Right ventricle myocardium inferior (tissue), 1 donor: ENCODE measurements around the gene CCDC27. TPM values are rescaled to one million over a fixed set of nuclear protein-coding genes. Genes with fewer than 3 reads are reported as not detected.
A peak's percentile ranks its signal among the peaks of the same experiment; 100 is the strongest.

ENCODE experiments used
- ATAC-seq: fragments of 200-7000 bp; cut with Tn5 transposase; one replicate; pipeline ENCODE4 v1.9.1; 2020; ENCODE audit warnings: mild to moderate bottlenecking, moderate library complexity
- DNase-seq: peaks from one replicate; pipeline ENCODE4 v3.0.0; 2021; ENCODE audit errors: missing footprints
- intact Hi-C: fragments of 100-400 bp; cut with DNase I; formaldehyde crosslinking; loops from one replicate; pipeline ENCODE4 v1.11.0; 2022
- total RNA-seq: library from RNA; stranded (reverse); fragmentation: NEBNext Ultra II Directional; extraction: Animal tissue kit (Norgen Biotek cat#: 25700); gene quantifications from one replicate; pipeline ENCODE4 v1.2.1, GENCODE V29; 2021
- donor health status: DM: no; HTN: yes; CAD: no; lungs with severe emphysema.

The CCDC27 gene
- total RNA-seq, 1 donor from 2014 or later: not detected

GRCh38 chr1:3770047-3770765, 18.0 kb downstream of the CCDC27 start:
- intact Hi-C loops: no loop called here
- ATAC-seq: no peak
- DNase-seq: peak; percentile 22

GRCh38 chr1:3771108-3772026, 19.1 kb downstream of the CCDC27 start:
- ATAC-seq (no peak), DNase-seq (peak; percentile 32)
- intact Hi-C loops: no loop called here

- DNase-seq (peak; percentile 95), ATAC-seq (peak; percentile 87)
- intact Hi-C loops: no loop called here
Measured at GRCh38 chr1:3772027-3772714, 19.9 kb downstream of the CCDC27 start.

- intact Hi-C loops: no loop called here
- ATAC-seq (no peak), DNase-seq (peak; percentile 65)
Measured at GRCh38 chr1:3772715-3773571, 20.7 kb downstream of the CCDC27 start, which contains the start of gene SMIM1. Gene SMIM1 (plus strand): TSS chr1:3772749. CDS start chr1:3775374, 2,625 bp downstream.

GRCh38 chr1:3773572-3774275, 21.5 kb downstream of the CCDC27 start:
- no peak for ATAC-seq

GRCh38 chr1:3774276-3774945, 22.2 kb downstream of the CCDC27 start:
- DNase-seq (peak; percentile 64), ATAC-seq (no peak)

More at GRCh38 chr1:3773572-3774275, 21.5 kb downstream of the CCDC27 start:
- peak; percentile 43 for DNase-seq
- intact Hi-C loops: no loop called here

GRCh38 chr1:3774946-3775489, 22.8 kb downstream of the CCDC27 start:
- DNase-seq: peak; percentile 56
- intact Hi-C loops: no loop called here
- ATAC-seq: no peak

More at GRCh38 chr1:3774276-3774945, 22.2 kb downstream of the CCDC27 start:
- intact Hi-C loops: no loop called here

- DNase-seq: peak; percentile 77
- ATAC-seq: no peak
- intact Hi-C loops: no loop called here
Measured at GRCh38 chr1:3775490-3776230, 23.4 kb downstream of the CCDC27 start.

- intact Hi-C loops: no loop called here
- ATAC-seq (no peak), DNase-seq (peak; percentile 51)
Measured at GRCh38 chr1:3776231-3776961, 24.1 kb downstream of the CCDC27 start.

- intact Hi-C loops: no loop called here
- no peak for ATAC-seq
- DNase-seq: peak; percentile 37
Measured at GRCh38 chr1:3777078-3777547, 24.9 kb downstream of the CCDC27 start.

GRCh38 chr1:3777647-3778589, 25.7 kb downstream of the CCDC27 start:
- peak; percentile 59 for DNase-seq
- no peak for ATAC-seq
- intact Hi-C loops: no loop called here

GRCh38 chr1:3778590-3779264, 26.5 kb downstream of the CCDC27 start:
- intact Hi-C loops: no loop called here
- DNase-seq (peak; percentile 42), ATAC-seq (no peak)

GRCh38 chr1:3779265-3779911, 27.1 kb downstream of the CCDC27 start:
- peak; percentile 27 for DNase-seq
- intact Hi-C loops: no loop called here
- ATAC-seq: no peak
